ENCODE data around the gene HRAS. TPM values are rescaled to one million over a fixed set of nuclear protein-coding genes. Genes with fewer than 3 reads are reported as not detected.

Gene HRAS
- total and polyA plus RNA-seq, 2 donors (not counting 1 experiment from before 2014, with no cell fraction given): 63.5 to 86.0 TPM

DNA sequence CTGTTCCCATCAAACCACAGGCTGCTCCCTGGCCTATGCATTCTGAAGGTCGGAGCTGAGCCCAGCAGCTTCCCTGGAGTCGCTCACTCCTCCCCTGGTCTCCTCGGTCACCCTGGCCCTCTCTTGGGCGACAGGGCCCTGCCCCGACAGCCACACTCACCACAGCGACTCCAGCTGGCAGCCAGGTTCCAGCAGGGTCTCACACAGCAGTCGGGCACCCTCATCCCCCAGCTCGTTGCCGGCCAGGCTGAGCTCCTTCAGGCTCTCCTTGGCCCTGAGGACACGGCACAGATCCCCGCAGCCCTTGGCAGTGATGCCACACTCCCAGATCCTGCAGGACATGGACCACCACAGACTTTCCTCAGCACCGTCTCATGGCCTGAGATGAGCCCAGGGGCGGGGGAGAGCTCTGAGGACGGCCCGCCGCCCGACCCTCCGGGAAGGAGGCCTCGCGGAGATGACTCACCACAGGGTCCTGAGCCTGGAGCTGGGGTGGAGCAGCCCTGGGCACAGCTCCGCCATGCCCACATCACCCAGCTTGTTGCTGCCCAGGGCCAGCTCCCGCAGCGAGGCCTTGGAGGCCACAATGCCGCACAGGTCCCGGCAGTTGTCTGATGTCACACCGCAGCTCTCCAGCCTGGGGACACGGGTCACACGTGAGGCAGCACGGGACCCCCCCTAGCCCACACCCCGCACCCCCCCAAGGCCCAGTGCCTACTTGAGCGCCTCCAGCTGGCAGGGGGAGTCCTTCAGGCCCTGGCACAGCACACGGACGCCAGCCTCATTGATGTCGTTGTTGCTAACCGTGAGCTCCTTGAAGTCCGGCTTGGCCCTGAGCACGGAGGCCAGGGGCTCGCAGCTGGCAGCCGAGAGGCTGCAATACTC, 36.8 kb downstream of the HRAS start:
- H4K20me1 ChIP-seq (ENCODE audit: control insufficient read depth, insufficient read depth, low read length, poor library complexity, severe bottlenecking): peaks cover 50% of the 10 kb centered on the region
- no peak overlapping the region for H3K4me3 ChIP-seq (ENCODE audit: control extremely low read depth in 1 of 5, extremely low read depth in 1 of 5, insufficient read depth in 1 of 5, low read depth in 2 of 5, low read length in 4 of 5)
- whole genome bisulfite sequencing (ENCODE audit: insufficient coverage): 97% methylated on average over 38 of the region's 39 CpGs
- DNase-seq (peak; percentile 7), ATAC-seq (ENCODE audit: low read depth) (no peak)
- H3K4me2 ChIP-seq (replicated peaks; ENCODE audit: low read depth, low read length, poor library complexity, severe bottlenecking): no peak overlapping the region
- TF ChIP-seq CTCF (IDR thresholded peaks at IDR 0.05): no peak
- no peak for TF ChIP-seq EZH2 (IDR thresholded peaks at IDR 0.05; ENCODE audit: borderline replicate concordance, insufficient read depth, low read depth, low read length, poor library complexity, severe bottlenecking)
- H2AFZ ChIP-seq (ENCODE audit: insufficient read depth, low read depth, low read length, poor library complexity, severe bottlenecking): no peak overlapping the region
- ChIA-PET POLR2A (interaction anchor here (0.5 to 0.9 kb wide), 2 partner anchors 25 to 225 kb away, joined by 3 read pairs; no protein-coding TSS in a partner anchor), CTCF (no interaction called here)
- peaks cover 18% of the 10 kb centered on the region for H3K79me2 ChIP-seq (ENCODE audit: control insufficient read depth, insufficient read depth, low read length)
- peaks cover 0 to 7% (median 0%) of the 10 kb centered on the region in 3 donors for H3K9me3 ChIP-seq (ENCODE audit: control extremely low read depth in 1 of 3, control insufficient read depth in 2 of 3, insufficient read depth in 1 of 3, low read length in 2 of 3)
- H3K36me3 ChIP-seq (replicated peaks in 1 of 2; ENCODE audit: control extremely low read depth in 1 of 2, control insufficient read depth in 1 of 2, extremely low read depth in 1 of 2, insufficient read depth in 2 of 2, low read length in 1 of 2): peaks cover 0 to 62% of the 10 kb centered on the region in 2 experiments
- Mint-ChIP-seq H3K4me3 (no peak overlapping the region), H3K27me3 (no peaks in the 10 kb centered on the region), H3K9me3 (ENCODE audit: insufficient read depth) (no peaks in the 10 kb centered on the region), H3K4me1 (peaks cover 13% of the 10 kb centered on the region), H3K27ac (no peak overlapping the region)
- H3K27me3 ChIP-seq (replicated peaks in 1 of 4; ENCODE audit: control extremely low read depth in 1 of 4, control insufficient read depth in 3 of 4, insufficient read depth in 4 of 4, low read length in 3 of 4): no peaks in the 10 kb centered on the region
- intact Hi-C loops (cut with micrococcal nuclease): no loop called here
- H3K27ac ChIP-seq (ENCODE audit: low read length in 2 of 2): no peak overlapping the region
- H3K4me1 ChIP-seq (ENCODE audit: control insufficient read depth in 2 of 2, insufficient read depth in 2 of 2, low read length in 2 of 2): peaks cover under 1 to 17% of the 10 kb centered on the region in 2 donors
- H3K9ac ChIP-seq (ENCODE audit: low read length): no peak overlapping the region

Measured in B cell (primary cell).